NCI-H446 treated with DMSO at 0.1 percent for 48 hours (cell line): ENCODE results near the gene SRSF1.
A peak's percentile ranks its signal among the peaks of the same experiment; 100 is the strongest.
"Not testable (repeated sequence)": the region's sequence is repeated elsewhere in the genome, so short reads cannot be mapped to it uniquely, and the experiment has no call there.

ENCODE experiments used
- DNase-seq: peaks from one replicate; lab custom pipeline; 2025; lab: John Stamatoyannopoulos, UW

Gene SRSF1

GRCh38 chr17:57965521-57966160, 41.4 kb downstream of the SRSF1 start:
- no peak for DNase-seq

GRCh38 chr17:57963149-57963511, 43.9 kb downstream of the SRSF1 start:
- no peak for DNase-seq

DNA sequence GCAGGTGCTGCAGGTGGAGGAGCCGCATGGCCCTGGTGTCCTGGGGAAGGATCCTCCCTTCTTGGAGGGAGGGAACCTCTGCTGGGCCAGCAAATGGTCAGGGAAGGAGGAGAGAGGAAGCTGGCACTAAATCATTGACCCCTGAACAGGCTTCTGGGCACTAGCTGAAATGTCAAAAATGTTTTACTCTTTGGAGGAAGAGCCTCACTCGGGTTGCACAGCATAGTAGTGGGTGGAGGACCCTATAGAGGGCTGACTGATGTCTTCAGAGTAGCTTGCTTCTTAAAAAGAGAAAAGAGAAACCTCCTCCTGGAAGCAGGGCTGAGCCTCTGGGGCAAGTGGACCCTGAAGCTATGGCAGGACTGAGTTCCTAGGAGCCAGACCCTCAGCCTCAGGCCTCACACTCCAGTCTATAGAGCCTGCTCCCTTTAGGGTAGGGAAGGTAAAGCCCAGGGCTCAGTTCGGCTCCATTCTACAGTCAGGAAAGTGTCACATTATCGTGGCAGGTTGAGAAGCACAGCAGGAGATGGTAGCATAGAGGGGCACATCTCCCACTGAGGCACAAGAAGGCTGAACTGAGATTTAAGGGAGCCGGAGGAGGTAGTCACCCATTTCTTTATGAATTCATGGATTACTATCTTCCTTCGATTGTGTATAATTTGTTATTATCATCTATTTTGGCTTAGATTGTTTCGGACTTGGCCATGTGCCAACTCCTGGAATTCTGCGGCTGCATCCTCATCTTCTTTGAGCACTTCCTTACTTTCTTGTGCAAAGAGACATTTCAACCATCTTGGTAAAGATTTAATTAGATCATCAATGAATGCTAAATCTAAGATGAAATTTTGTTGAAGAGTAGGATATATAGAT, 44.5 kb downstream of the SRSF1 start:
- no peak for DNase-seq

DNA sequence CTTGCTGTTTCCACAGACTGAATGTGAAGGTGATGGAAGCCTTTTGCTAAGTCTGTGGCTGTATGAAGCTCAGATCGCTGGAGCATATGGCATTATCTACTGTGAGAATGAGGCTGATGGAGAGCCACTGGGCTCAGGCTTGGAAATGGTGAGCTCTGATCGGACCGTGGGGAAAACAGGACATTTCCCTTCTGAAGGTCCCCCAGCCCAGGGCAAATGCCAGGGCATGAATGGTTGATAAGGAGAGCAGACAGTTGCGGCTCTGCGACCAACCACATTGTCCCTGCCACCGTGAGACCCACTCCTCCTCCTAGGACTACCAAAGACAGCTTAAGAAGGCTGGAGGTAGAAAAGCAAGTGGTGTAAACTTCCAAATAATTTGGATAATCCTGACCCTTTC, 47.1 kb downstream of the SRSF1 start:
- no peak for DNase-seq

GRCh38 chr17:57958391-57958790, 48.7 kb downstream of the SRSF1 start:
- not testable (repeated sequence) for DNase-seq

DNA sequence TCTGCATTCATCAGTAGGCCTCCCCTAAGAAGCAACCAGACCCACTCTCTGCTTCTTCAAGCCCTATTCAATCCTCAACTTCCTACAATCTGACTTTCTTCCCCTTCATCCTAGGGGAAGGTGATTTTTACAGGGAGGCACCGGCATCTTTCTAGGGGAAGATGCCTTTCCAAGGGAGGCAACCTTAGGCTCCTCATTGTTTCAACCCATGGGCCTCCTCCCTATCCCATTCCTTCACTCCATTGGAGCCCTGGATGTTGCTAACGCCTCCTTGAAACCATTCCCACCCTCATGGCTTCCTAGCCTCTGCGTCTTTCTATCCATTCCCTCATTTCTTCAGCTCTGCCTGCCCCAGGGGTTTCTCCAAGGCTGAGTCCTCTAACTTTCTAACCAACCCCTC, 49.2 kb downstream of the SRSF1 start:
- no peak for DNase-seq

DNA sequence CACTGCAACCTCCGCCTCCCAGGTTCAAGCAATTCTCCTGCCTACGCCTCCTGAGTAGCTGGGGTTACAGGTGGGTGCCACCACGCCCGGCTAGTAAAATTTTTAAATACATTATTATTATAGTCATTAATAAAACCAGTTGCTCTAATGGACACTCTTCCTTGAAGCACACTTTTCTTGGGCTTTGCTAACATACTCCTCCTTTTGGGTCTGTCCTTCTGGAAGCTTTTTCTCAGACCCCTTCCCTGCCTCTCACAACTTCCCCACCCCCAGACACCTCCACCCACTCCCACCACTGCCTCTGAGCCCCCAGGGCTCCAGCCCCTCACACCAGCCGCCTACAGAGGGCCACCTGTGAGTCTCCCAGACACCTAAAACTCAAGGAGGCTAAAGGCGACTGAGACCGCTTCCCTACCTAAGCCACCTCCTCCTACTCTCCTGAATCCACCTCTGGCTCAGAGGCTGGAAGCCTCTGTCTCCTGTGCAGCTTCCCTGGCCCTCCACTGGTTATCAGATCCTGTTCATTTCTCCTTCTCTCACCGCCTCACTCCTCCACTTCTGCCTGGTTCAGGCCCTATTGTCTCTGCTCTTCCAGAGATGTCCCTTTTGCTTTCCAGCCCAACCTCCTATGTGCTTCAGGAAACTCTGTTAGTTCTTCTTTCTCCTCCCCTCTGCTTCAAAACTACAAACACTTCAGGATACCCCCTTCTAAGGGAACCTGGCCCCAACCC, 49.8 kb downstream of the SRSF1 start:
- DNase-seq, result no peak

DNA sequence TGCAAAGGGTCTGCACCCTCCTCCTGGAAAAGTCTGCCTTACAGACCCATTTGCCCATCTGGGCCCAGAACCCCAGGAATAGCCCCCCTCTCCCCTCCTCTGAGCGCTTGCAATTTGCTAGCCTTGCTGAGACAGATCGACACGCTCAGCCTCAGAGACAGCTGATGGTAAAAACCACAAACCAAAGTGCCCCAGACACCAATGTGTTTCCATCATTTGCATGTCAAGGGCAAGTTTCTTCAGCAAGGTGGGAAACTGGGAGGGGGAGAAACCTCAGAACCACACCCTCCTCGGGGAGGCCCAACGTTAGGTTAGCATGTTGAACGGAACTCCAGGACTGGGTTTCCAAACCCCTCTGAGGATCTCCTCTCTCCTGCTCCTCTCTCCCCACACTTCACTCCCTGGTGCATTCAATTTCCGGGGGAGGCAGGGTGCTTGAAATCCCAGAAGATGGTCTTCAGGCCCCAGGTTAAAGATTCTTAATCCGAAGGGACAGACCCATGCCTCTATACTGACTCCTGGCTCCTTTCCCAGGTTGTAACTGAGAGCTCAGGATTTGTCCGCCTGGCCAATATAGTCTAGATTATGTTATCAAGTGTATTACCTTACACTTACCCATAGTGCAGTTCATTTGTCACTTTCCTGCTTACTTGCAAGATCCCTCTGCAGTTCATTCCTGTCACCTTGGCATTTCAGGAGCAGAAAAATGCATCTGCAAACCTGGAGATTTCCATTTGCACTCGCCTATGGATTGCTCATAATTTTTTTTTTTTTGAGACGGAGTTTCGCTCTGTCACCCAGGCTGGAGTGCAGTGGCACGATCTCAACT, 50.5 kb downstream of the SRSF1 start:
- DNase-seq, result no peak

DNA sequence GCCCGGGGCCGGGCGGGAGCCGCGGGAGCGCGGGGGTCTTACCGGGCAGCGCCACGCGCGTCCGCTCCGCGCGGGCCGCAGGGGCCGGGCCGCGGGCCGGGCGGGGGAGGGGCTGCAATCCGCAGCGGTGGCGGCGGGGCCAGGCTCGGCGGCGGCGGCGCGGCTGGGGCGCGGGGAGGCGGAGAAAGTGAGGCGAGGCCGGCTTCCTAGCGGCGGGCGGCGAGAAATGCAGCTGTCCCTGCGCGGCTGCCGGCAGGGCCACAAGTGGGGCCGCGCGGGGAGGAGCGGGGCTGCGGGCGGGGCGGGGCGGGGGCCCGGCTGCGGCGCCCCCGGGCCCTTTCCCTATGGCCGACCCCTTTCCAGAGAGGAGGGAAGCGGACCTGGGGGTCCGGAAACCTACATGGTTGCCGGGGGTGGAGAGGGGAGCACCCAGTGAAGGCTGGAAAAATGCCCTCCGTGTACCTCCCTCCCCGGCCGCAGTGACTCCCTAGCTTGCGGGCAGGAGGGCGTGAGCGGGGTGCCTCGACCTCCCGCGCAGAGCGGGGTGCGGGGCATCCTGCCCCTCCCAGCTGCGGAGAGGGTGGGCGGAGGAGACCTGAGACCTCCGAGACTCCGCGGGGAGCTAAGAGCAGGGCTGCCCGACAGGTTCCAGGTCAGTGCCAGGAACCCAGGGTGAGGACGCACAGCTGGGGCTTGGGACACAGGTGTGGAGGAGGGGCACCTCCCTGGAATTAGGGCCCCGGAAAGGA, 51.7 kb downstream of the SRSF1 start, which contains the start of gene CUEDC1:
TSS of gene CUEDC1 (minus strand) at position 230 of the 749 bp plus-strand sequence. CDS start 69,848 bp downstream, outside the sequence.
- no peak for DNase-seq

- DNase-seq, result peak; percentile 22
These were observed 52.5 kb downstream of the SRSF1 start for GRCh38 chr17:57954397-57955182.

DNA sequence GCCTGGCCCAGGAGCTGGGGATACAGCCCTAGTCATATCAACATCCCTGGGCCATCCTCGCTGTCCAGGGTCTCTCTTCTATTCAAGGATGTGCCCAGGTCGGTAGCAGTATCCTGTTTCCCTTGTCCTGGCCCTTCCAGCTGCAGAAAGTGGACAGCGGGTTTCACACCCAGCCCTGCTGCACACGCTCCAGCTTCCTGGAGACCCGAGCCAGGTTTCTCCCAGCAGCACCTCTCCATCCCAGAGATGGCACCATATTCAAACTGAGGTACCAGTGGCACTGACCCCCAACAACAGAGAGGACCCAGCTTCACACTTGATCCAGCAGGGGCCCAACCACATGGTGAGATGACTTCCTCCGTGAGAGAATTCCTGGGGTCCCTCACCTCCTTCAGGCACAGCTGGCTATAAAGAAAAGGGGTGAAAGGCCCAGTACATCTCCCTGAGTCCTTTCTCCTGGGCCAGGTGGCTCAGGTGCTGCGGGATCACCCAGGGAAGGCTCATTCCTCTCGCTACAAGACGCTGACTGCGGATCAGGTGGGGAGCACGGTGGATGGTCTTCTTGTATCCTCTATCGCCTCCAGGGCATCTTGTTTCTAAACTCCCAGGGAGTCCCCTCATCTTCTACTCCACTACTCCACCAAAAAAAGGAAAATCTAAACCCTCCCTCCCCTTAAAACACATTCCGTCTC, 53.2 kb downstream of the SRSF1 start:
- DNase-seq, result no peak
